Sigmoid colon (tissue), 7 donors: Measurements from ENCODE around the gene KCNE5. TPM values are rescaled to one million over a fixed set of nuclear protein-coding genes. Genes with fewer than 3 reads are reported as not detected.

Source experiments
- DNase-seq: peaks from one replicate; pipeline ENCODE4 v3.0.0-alpha.2; 2019
- H3K27ac ChIP-seq, 4 donors: fragments of 200-600 bp; sonication (generic); one replicate each; pipeline ENCODE4 v1.5.1; 2016 to 2019; ENCODE audit warnings: mild to moderate bottlenecking in 1 of 4
- H3K27me3 ChIP-seq, 3 donors: fragments of 200-600 bp; sonication (generic); one replicate each; pipeline ENCODE4 v1.5.1; 2019; ENCODE audit warnings: mild to moderate bottlenecking in 1 of 3
- H3K36me3 ChIP-seq, 4 donors: fragments of 200-600 bp; sonication (generic); one replicate each; pipeline ENCODE4 v1.5.1; 2016 to 2019
- H3K4me1 ChIP-seq, 4 donors: fragments of 200-600 bp; sonication (generic); one replicate each; pipeline ENCODE4 v1.5.1; 2017 to 2019
- H3K4me3 ChIP-seq, 4 donors: fragments of 200-600 bp; sonication (generic); one replicate each; pipeline ENCODE4 v1.5.1; 2017 to 2019; ENCODE audit warnings: mild to moderate bottlenecking in 2 of 4, moderate library complexity in 1 of 4
- H3K9me3 ChIP-seq, 4 donors: fragments of 200-600 bp in 3 of 4; sonication (generic) in 3 of 4; one replicate each; pipeline versions ENCODE4 v1.5.1 to v1.6.1; 2013 to 2019
- CTCF ChIP-seq, 4 experiments: fragments of 450-650 bp in 3 of 4; fragments of 200-600 bp in 1 of 4; IDR thresholded peaks; one replicate each; pipeline ENCODE4 v1.5.1; 2016 to 2019; ENCODE audit warnings: antibody characterized with exemption in 4 of 4, mild to moderate bottlenecking in 3 of 4, moderate library complexity in 2 of 4
- EP300 ChIP-seq, 4 donors: sonication (generic); formaldehyde crosslinking; IDR thresholded peaks; one replicate each; pipeline ENCODE4 v1.6.1; 2017; ENCODE audit warnings: antibody characterized with exemption in 4 of 4
- POLR2A ChIP-seq, 2 donors: fragments of 450-650 bp; IDR thresholded peaks; one replicate each; pipeline ENCODE4 v1.6.1; 2016; ENCODE audit warnings: antibody characterized with exemption in 2 of 2, mild to moderate bottlenecking in 2 of 2, moderate library complexity in 2 of 2
- POLR2AphosphoS5 ChIP-seq, 4 donors: sonication (generic); formaldehyde crosslinking; IDR thresholded peaks; one replicate each; pipeline ENCODE4 v1.6.1; 2017; ENCODE audit warnings: antibody characterized with exemption in 4 of 4
- WGBS, 2 donors: extraction: QIAGEN DNeasy Blood & Tissue Kit; methylation state at CpG; one replicate each; pipeline ENCODE4 v1.1.7; 2013; 5-methylcytosine and 5-hydroxymethylcytosine counted together
- intact Hi-C: fragments of 100-400 bp; cut with DNase I; formaldehyde crosslinking; loops from one replicate; pipeline ENCODE4 v1.15.1; 2023
- polyA plus RNA-seq, 3 donors: library from polyadenylated mRNA; stranded (reverse); fragments of 200-250 nt; gene quantifications; one replicate each; pipeline ENCODE4 v1.2.3, GENCODE V29; 2013
- total RNA-seq, 4 donors: library from RNA; depleted of rRNA; stranded (reverse); fragments of >200 nt; gene quantifications; one replicate each; pipeline ENCODE4 v1.1.0, GENCODE V29; 2016
- donor health status: healthy with polysubstance abuse.
- donor health status: Bipolar disorder and iron deficiency.
- donor health status: healthy.

Gene KCNE5
- total and polyA plus RNA-seq, 7 donors: 0.33 TPM; not detected in 6

DNA sequence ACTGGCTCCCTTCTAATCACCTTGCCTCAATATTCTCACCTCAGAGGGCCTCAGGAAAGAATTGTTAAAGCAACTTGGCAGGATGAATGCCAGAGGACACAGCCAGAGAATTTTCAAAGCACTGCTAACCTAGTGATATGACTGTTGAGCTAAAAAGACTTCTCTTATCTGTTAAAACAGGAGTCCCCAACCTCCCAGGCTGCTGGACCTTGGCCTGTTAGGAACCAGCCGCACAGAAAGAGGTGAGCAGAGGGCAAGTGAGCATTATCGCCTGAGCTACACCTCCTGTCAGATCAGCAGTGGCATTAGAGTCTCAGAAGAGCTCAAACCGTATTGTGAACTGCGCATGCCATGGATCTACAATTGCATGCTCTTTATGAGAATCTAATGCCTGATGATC lies 1.7 kb upstream of the KCNE5 start:
- Histone ChIP-seq H3K4me1 (peaks cover 0 to 7% (median 0%) of the 10 kb centered on the region in 4 donors), H3K9me3 (no peaks in the 10 kb centered on the region), H3K4me3 (no peak overlapping the region), H3K27me3 (no peaks in the 10 kb centered on the region), H3K27ac (no peak overlapping the region), H3K36me3 (no peaks in the 10 kb centered on the region)
- intact Hi-C loops: no loop called here
- 94% methylated on average over 4 of the region's 4 CpGs for WGBS, 2 donors
- no peak for TF ChIP-seq POLR2A (IDR thresholded peaks at IDR 0.05)
- TF ChIP-seq POLR2AphosphoS5 (IDR thresholded peaks at IDR 0.05): no peak
- TF ChIP-seq CTCF (IDR thresholded peaks at IDR 0.05): no peak
- TF ChIP-seq EP300 (IDR thresholded peaks at IDR 0.05): no peak
- DNase-seq: no peak

DNA sequence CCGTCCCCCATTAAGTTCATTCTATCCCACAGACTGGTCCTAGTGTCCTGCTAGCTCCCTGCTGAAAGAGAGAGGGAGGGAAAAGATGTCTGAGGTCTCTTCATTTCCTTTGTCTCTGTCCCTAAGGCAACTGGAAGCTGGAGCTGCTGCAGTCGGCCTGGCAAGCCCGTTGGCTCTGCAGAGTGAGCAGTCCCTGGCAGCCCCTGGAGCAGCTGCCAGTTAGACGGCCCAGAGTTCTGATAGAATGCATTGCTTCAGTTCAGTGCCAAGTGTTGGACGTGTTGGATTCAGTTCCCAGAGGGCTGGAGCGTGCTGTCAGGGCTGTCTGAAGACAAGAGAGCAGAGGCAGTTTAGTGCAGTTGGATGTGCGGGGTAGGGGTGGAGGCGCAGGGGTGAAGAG lies 975 bp downstream of the KCNE5 start:
- WGBS, 2 donors: 81 to 82% methylated on average over 8 of the region's 8 CpGs
- TF ChIP-seq POLR2AphosphoS5 (IDR thresholded peaks at IDR 0.05): no peak
- no peak for TF ChIP-seq CTCF (IDR thresholded peaks at IDR 0.05)
- TF ChIP-seq EP300 (IDR thresholded peaks at IDR 0.05): no peak
- TF ChIP-seq POLR2A (IDR thresholded peaks at IDR 0.05): no peak
- H3K4me3 ChIP-seq: no peak overlapping the region
- DNase-seq: no peak
- intact Hi-C loops: no loop called here
- no peaks in the 10 kb centered on the region for H3K27me3 ChIP-seq
- H3K36me3 ChIP-seq: no peaks in the 10 kb centered on the region
- H3K9me3 ChIP-seq: no peaks in the 10 kb centered on the region
- H3K4me1 ChIP-seq: peaks cover 0 to 7% (median 0%) of the 10 kb centered on the region in 4 donors
- no peak overlapping the region for H3K27ac ChIP-seq

DNA sequence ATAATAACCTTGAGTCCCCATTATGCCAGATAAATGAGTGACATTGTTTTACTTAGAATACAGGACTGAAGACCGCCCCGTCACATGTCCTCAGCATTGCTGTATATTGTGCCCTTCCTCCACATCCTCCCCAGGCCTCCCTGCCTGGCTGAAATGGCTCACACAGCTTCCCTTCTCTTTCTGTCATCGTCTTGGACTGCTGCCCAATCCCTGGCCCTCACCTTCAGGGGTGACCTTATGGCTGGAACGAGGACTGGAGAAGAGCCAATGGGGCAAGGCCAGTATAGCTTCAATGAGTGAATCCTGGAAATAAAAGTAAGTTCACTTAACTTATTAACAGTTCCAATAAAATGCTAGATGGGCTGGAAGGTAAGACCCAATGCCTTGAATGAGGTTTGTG lies 2.7 kb downstream of the KCNE5 start:
- Histone ChIP-seq H3K9me3 (no peaks in the 10 kb centered on the region), H3K27ac (no peak overlapping the region), H3K36me3 (no peaks in the 10 kb centered on the region), H3K4me3 (no peak overlapping the region), H3K4me1 (peaks cover 0 to 7% (median 0%) of the 10 kb centered on the region in 4 donors), H3K27me3 (no peaks in the 10 kb centered on the region)
- intact Hi-C loops: no loop called here
- no peak for TF ChIP-seq POLR2A (IDR thresholded peaks at IDR 0.05)
- TF ChIP-seq EP300 (IDR thresholded peaks at IDR 0.05): no peak
- no peak for TF ChIP-seq POLR2AphosphoS5 (IDR thresholded peaks at IDR 0.05)
- TF ChIP-seq CTCF (IDR thresholded peaks at IDR 0.05): no peak
- no peak for DNase-seq
- whole genome bisulfite sequencing, 2 donors: 75 to 84% methylated on average over 4 of the region's 4 CpGs

DNA sequence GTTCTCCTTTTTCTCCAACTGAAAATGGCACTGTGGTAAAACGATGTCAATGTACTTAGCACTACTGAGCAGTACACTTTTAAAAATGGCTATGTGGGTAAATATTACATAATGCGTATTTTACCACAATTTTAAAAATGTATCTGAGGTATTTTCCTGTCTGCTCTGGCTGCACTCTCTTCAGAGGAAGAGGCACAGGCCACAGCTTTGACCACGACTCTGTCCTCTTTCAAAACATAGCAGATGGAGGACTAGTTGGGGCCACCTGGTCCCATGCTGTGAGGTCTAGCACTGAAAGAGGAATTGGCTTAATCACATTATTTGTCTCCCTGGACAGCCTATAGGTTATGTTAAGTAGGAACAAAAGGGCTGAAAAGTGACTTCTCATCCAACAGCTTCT lies 5.2 kb downstream of the KCNE5 start:
- no peak overlapping the region for H3K27ac ChIP-seq
- TF ChIP-seq EP300 (IDR thresholded peaks at IDR 0.05): no peak
- no peak for TF ChIP-seq POLR2AphosphoS5 (IDR thresholded peaks at IDR 0.05)
- TF ChIP-seq CTCF (IDR thresholded peaks at IDR 0.05): no peak
- TF ChIP-seq POLR2A (IDR thresholded peaks at IDR 0.05): no peak
- no peak for DNase-seq
- H3K9me3 ChIP-seq: no peaks in the 10 kb centered on the region
- 55 to 75% methylated on average over 3 of the region's 3 CpGs for WGBS, 2 donors
- H3K4me1 ChIP-seq: no peaks in the 10 kb centered on the region
- intact Hi-C loops: no loop called here
- no peaks in the 10 kb centered on the region for H3K36me3 ChIP-seq
- no peak overlapping the region for H3K4me3 ChIP-seq
- no peaks in the 10 kb centered on the region for H3K27me3 ChIP-seq

- no peak overlapping the region for H3K27ac ChIP-seq
- H3K4me3 ChIP-seq: no peak overlapping the region
- H3K4me1 ChIP-seq: no peaks in the 10 kb centered on the region
- no peaks in the 10 kb centered on the region for H3K27me3 ChIP-seq
- DNase-seq: no peak
- TF ChIP-seq POLR2AphosphoS5 (IDR thresholded peaks at IDR 0.05): no peak
- no peak for TF ChIP-seq EP300 (IDR thresholded peaks at IDR 0.05)
- TF ChIP-seq POLR2A (IDR thresholded peaks at IDR 0.05): no peak
- no peak for TF ChIP-seq CTCF (IDR thresholded peaks at IDR 0.05)
- intact Hi-C loops: no loop called here
- WGBS, 2 donors: 73 to 77% methylated on average over 6 of the region's 6 CpGs
- H3K36me3 ChIP-seq: no peaks in the 10 kb centered on the region
- no peaks in the 10 kb centered on the region for H3K9me3 ChIP-seq
Measured at GRCh38 chrX:109614951-109615350, 10.0 kb downstream of the KCNE5 start.
